Endothelial cell of umbilical vein (primary cell): Measurements from ENCODE around the gene SPTBN4. TPM values are rescaled to one million over a fixed set of nuclear protein-coding genes. Genes with fewer than 3 reads are reported as not detected.
"Not testable (repeated sequence)": the region's sequence is repeated elsewhere in the genome, so short reads cannot be mapped to it uniquely, and the experiment has no call there.

ENCODE experiments used
- BruUV-seq: library from RNA; stranded (reverse); fragments of 400-500 nt; replicated peaks from 2 replicates; lab custom pipeline; 2021; lab: Mats Ljungman, UMichigan
- CTCF ChIA-PET: fragments of 300-600, 350-600 bp; sonication (Branson Sonifier 250); formaldehyde crosslinking; loops from one replicate; lab custom pipeline; 2021; ENCODE audit warnings: antibody characterized with exemption, inconsistent platforms; lab: Charles Lee
- POLR2A ChIA-PET: fragments of 300-600, 350-600 bp; sonication (Branson Sonifier 250); formaldehyde crosslinking; loops from one replicate; lab custom pipeline; 2021; ENCODE audit warnings: antibody characterized with exemption, inconsistent platforms; lab: Charles Lee
- DNase-seq: peaks from one replicate; pipeline ENCODE4 v3.0.0-alpha.2; 2011; ENCODE audit warnings: low read depth, low spot score
- FAIRE-seq: peaks from 2 replicates; lab custom pipeline; 2011; peaks lifted over from hg19 to GRCh38; lab: Jason Lieb, UNC
- H2AFZ ChIP-seq: 2 replicates; pipeline ENCODE4 v1.6.0; 2012; ENCODE audit warnings: low read depth, low read length, control low read depth, inconsistent platforms
- H3K27ac ChIP-seq: 2 replicates; pipeline ENCODE4 v1.5.1; 2011; ENCODE audit warnings: low read depth, mild to moderate bottlenecking, control low read depth, low read length, moderate library complexity; ENCODE audit not compliant: insufficient read depth
- H3K27me3 ChIP-seq, 2 experiments: 2 replicates each; pipeline versions ENCODE4 v1.6.0 to v1.6.1; 2011; ENCODE audit warnings: low read length in 2 of 2, mixed read lengths in 1 of 2; ENCODE audit not compliant: control insufficient read depth in 2 of 2, insufficient read depth in 2 of 2
- H3K36me3 ChIP-seq, 2 experiments: 2 replicates in 1 of 2; 3 replicates in 1 of 2; pipeline ENCODE4 v1.5.1; 2011; ENCODE audit warnings: low read length in 2 of 2, mild to moderate bottlenecking in 1 of 2, moderate library complexity in 1 of 2; ENCODE audit not compliant: control insufficient read depth in 2 of 2, insufficient read depth in 2 of 2; ENCODE audit errors: extremely low read depth in 1 of 2
- H3K4me1 ChIP-seq: 3 replicates; pipeline ENCODE4 v1.5.1; 2011; ENCODE audit warnings: mild to moderate bottlenecking, low read length; ENCODE audit not compliant: control insufficient read depth, insufficient read depth; ENCODE audit errors: extremely low read depth
- H3K4me2 ChIP-seq: 2 replicates; pipeline ENCODE4 v1.6.1; 2011; ENCODE audit warnings: low read length, control low read depth, mixed read lengths; ENCODE audit not compliant: insufficient read depth
- H3K4me3 ChIP-seq, 3 experiments: fragments of 200-600 bp in 1 of 3; sonication (generic), shearing (Covaris generic) in 1 of 3; replicated peaks in 1 of 3; 2 replicates each; pipeline ENCODE4 v1.5.1; 2011 to 2016; ENCODE audit warnings: control low read depth in 3 of 3, low read length in 3 of 3, mild to moderate bottlenecking in 2 of 3, inconsistent platforms in 1 of 3, low read depth in 1 of 3, moderate library complexity in 1 of 3; ENCODE audit not compliant: insufficient read depth in 1 of 3
- H3K79me2 ChIP-seq: 2 replicates; pipeline ENCODE4 v1.6.0; 2012; ENCODE audit warnings: low read length, inconsistent platforms; ENCODE audit not compliant: control insufficient read depth, insufficient read depth
- H3K9ac ChIP-seq: replicated peaks from 2 replicates; pipeline ENCODE3; 2011; ENCODE audit warnings: low read length, control low read depth; ENCODE audit not compliant: insufficient read depth; ENCODE audit errors: extremely low read depth
- H3K9me1 ChIP-seq: replicated peaks from 3 replicates; pipeline ENCODE4 v1.6.0; 2011; ENCODE audit warnings: mild to moderate bottlenecking, low read length; ENCODE audit not compliant: control insufficient read depth, insufficient read depth; ENCODE audit errors: extremely low read depth
- H3K9me3 ChIP-seq: replicated peaks from 2 replicates; pipeline ENCODE4 v1.5.1; 2012; ENCODE audit warnings: low read length, inconsistent platforms; ENCODE audit not compliant: control insufficient read depth, insufficient read depth
- H4K20me1 ChIP-seq: replicated peaks from 2 replicates; pipeline ENCODE3; 2011; ENCODE audit warnings: mild to moderate bottlenecking, low read length; ENCODE audit not compliant: control insufficient read depth, insufficient read depth; ENCODE audit errors: extremely low read depth
- dilution Hi-C: fragments of 300-500 bp; cut with MboI; formaldehyde crosslinking; loops from one replicate; pipeline ENCODE4 v1.15.0; 2019; ENCODE audit warnings: low sequenced_read_pairs; ENCODE audit not compliant: extremely low pct_ligation_motif_present
- intact Hi-C: fragments of 100-400 bp; cut with micrococcal nuclease; formaldehyde crosslinking; loops from one replicate; pipeline ENCODE4 v1.10.0; 2022
- polyA plus RNA-seq, 4 experiments: library from polyadenylated mRNA; depleted of rRNA in 3 of 4; stranded (reverse) in 3 of 4; unstranded in 1 of 4; fragments of >200 nt; gene quantifications; 2 replicates each; pipeline versions ENCODE4 v1.2.1 to v1.2.3, GENCODE V29; 2011 to 2012; ENCODE audit warnings: missing spikeins in 1 of 4
- total RNA-seq: library from RNA; stranded (reverse); gene quantifications from 2 replicates; pipeline ENCODE4 v1.2.3, GENCODE V29; 2021

Gene SPTBN4
- total and polyA plus RNA-seq, 2 donors (not counting 3 experiments of a cell fraction or from before 2014, with no cell fraction given) = 0.33 TPM; not detected in 1

- H3K9ac ChIP-seq, dilution Hi-C loops, H3K27ac ChIP-seq, H3K27me3 ChIP-seq, H3K36me3 ChIP-seq, H4K20me1 ChIP-seq, DNase-seq, H3K9me3 ChIP-seq, H3K9me1 ChIP-seq, FAIRE-seq, POLR2A ChIA-PET, H2AFZ ChIP-seq, BruUV-seq, H3K4me2 ChIP-seq, H3K4me3 ChIP-seq: not testable (repeated sequence)
- Histone ChIP-seq H3K79me2 (peaks cover 20% of the 10 kb centered on the region), H3K4me1 (peaks cover 18% of the 10 kb centered on the region)
- intact Hi-C loops = loop anchor here (5.0 kb wide), 1 partner anchor 596 kb away; the partner anchor contains the start of gene DYRK1B
- CTCF ChIA-PET = interaction anchor here (2.8 kb wide), 1 partner anchor 123 kb away, joined by 11 read pairs; no protein-coding TSS in a partner anchor
Observed at GRCh38 chr19:40428197-40428596, 38.6 kb upstream of the SPTBN4 start.

- H3K27ac ChIP-seq, H3K79me2 ChIP-seq, POLR2A ChIA-PET, H4K20me1 ChIP-seq, DNase-seq, FAIRE-seq, H3K4me3 ChIP-seq, H3K27me3 ChIP-seq, H3K4me2 ChIP-seq, dilution Hi-C loops, H3K9me1 ChIP-seq, H3K36me3 ChIP-seq, H3K9ac ChIP-seq, H3K9me3 ChIP-seq, BruUV-seq, intact Hi-C loops, H2AFZ ChIP-seq: not testable (repeated sequence)
- CTCF ChIA-PET = interaction anchor here (0.6 to 2.0 kb wide), 4 partner anchors 9 to 34 kb away, joined by 3 to 6 read pairs (median 5); no protein-coding TSS in a partner anchor
- H3K4me1 ChIP-seq = peaks cover 16% of the 10 kb centered on the region
Observed at GRCh38 chr19:40430242-40430641, 36.6 kb upstream of the SPTBN4 start.
